COLO829 (cell line): ENCODE results near the gene UFSP2.

Experiments
- DNase-seq: peaks from one replicate; pipeline ENCODE4 v3.0.0; 2012; ENCODE audit warnings: low spot score

UFSP2 gene

GRCh38 chr4:185352741-185353140, 73.0 kb downstream of the UFSP2 start:
- no peak for DNase-seq

DNA sequence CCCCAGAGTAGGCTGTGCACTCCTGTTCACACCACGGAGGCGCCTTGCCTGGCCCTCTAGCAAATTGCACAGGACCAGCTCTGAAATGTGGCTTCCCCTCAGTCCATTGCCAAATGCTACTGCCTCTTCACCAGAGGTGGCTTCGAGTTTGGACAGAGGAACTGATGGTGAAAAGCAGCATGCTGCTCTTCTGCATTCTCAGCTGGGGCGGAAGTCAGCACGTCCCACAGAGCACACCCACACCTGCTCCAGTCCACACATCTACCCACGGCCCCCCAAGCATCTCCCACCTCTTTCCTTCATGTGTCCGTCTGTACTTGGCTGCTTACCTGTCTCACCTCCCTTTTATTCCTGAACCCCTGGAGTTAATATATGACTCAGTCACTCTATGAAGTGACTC, 73.6 kb downstream of the UFSP2 start:
- DNase-seq: no peak

DNA sequence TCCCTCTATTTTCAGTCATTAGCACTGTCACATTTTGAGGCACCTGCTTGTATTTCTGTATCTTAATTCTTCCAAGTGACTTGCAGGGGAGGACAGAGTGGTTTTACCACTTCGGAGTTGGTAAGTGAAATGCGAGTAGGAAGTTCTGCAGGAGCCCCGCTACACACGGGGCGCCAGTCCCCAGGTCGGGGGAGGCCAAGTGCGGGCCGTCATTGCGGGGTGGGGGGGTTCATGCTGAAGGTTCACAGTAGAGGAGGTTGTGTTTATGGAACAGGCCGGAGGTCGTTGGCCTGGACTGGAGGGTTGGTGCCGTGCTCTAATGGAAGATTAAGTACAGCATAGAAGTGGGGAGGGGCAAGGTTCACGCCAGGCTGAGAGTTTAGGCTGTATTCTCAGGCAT, 74.1 kb downstream of the UFSP2 start:
- DNase-seq: no peak
